Frontal cortex (tissue), 4 donors: Measurements from ENCODE around the gene TEX35. TPM values are rescaled to one million over a fixed set of nuclear protein-coding genes. Genes with fewer than 3 reads are reported as not detected.

ENCODE experiments used
- DNase-seq, 2 donors: peaks; one replicate each; pipeline ENCODE4 v3.0.0; 2012; ENCODE audit warnings: low spot score in 2 of 2
- FAIRE-seq: peaks from 2 replicates; lab custom pipeline; 2012; peaks lifted over from hg19 to GRCh38; lab: Jason Lieb, UNC
- total RNA-seq: library from RNA; depleted of rRNA; stranded (reverse); fragments of >200 nt; gene quantifications from one replicate; pipeline ENCODE4 v1.2.3, GENCODE V29; 2014
- donor health status: control.
- donor health status: control.
- donor health status: control.

TEX35 gene
- total RNA-seq, 1 donor from 2014 or later = not detected

DNA sequence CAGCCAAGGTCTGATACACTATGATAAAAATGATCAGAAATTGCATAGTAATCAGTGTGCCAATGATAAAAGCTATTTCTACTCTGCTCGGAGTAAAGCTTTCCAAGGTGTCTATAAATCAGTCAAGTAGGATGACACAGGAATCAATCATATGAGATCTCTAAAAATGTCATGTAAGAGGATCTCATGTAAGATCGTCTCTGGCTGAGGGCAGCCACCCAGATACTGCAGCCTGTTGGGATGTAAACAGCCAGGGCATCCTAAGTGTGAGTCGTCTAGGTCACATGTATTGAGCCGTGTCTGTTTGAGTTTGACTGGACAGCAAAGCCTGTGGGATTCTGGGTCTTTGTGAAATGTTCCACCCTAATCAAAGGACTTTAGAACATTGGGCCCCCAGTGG is 2.8 kb upstream of the TEX35 start:
- no peak for FAIRE-seq
- DNase-seq = no peak

DNA sequence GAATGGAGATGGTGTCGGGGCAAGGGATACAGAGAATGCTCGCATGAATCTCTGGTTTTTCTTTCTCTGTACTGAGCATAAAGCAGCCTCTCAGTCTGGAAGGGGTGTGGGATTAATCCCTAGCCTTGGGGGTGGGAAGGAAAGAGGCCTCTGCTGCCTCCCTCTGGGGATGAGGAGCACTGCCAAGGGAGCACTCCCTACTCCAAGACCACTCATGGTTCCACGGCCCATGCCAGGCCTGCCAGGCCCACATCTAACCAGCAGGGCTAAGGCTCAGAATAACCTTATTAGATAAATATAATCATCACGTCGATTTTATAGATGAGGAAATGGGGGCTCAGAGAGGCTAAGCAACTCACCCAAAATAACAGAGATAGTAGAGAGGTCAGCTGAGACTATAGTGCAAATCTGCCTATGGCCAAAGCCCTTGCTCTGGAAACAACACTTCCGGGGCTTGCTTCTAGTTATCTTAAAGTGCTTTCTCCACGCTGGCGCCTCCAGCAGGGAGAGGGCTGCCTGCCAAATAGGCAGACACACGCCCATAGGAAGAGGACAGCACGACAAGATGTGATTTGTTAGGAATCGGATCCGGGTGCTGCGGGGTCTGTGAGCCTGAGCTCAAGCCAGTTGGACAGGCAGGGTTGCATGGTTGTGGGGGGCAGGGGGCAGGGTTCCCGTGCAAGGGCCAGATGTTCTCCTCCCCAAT is 522 bp downstream of the TEX35 start:
- DNase-seq (no peak), FAIRE-seq (no peak)

DNA sequence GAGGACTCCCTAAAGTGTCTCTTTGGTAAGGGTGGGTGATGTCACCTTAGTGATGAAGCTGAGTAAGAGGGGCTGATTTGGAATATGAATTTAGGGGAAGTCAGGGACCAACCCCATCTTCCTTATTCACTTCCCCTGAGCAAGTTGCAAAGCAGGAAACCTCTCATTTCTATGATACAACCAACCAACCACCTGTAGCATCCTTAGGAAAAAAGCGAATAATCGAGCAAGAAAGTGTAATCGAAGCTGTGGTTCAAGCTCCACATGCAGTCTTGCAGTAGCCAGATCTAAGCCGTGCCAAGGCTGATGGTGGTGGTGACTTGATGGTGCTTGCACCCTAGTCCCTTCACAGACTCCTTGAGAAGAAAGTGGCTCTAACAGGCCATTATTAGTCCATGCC is 3.2 kb downstream of the TEX35 start:
- FAIRE-seq = no peak
- DNase-seq = no peak

DNA sequence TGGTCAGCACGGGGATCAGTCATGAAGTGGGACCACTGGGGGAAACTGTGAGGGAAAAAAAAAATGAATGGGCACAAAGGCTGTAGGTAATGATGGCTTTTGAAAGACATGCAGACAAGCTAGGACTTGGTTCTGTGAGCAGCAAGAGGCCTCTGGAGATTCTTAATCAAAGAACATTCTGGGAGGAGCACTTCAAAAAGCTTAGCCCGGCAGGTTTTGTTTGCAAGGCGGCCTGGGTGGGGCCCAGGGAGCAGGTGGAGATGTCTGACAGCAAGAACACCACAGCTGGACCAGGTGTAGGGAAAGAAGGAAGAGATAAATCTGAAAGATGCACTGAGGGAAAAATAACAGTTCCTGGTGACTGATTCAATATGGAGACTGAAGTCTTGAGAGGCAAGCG is 6.0 kb downstream of the TEX35 start:
- no peak for FAIRE-seq
- DNase-seq = no peak

GRCh38 chr1:178520803-178521202 is 7.9 kb downstream of the TEX35 start:
- DNase-seq = no peak
- FAIRE-seq = no peak

- no peak for FAIRE-seq
- no peak for DNase-seq
Observed at GRCh38 chr1:178521241-178521640, 8.3 kb downstream of the TEX35 start.

- no peak for DNase-seq
- FAIRE-seq = no peak
Observed at GRCh38 chr1:178527117-178527516, 14.2 kb downstream of the TEX35 start.

- FAIRE-seq (no peak), DNase-seq (no peak)
Observed at GRCh38 chr1:178528228-178528952, 15.5 kb downstream of the TEX35 start.

DNA sequence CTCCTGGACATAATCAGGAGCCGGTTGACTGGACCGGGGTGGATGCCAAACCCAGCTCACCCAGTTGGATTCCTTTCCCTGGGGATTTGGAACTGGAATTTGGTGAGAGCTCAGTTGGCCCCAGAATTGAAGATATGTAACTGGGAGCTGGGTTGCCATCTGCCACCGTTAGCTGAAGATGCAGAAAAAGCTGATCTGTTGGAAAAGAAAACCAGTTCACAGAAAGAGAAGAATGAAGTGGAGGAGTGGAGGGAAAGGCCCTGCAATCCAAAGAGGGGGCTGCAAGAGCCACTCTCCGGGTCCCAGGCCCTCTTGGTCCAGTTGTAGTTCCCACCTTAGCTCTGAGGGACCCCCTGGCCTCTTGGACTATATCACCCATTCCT is 16.0 kb downstream of the TEX35 start:
- DNase-seq (no peak), FAIRE-seq (no peak)

- no peak for DNase-seq
- FAIRE-seq = no peak
Observed at GRCh38 chr1:178529364-178530036, 16.6 kb downstream of the TEX35 start.

DNA sequence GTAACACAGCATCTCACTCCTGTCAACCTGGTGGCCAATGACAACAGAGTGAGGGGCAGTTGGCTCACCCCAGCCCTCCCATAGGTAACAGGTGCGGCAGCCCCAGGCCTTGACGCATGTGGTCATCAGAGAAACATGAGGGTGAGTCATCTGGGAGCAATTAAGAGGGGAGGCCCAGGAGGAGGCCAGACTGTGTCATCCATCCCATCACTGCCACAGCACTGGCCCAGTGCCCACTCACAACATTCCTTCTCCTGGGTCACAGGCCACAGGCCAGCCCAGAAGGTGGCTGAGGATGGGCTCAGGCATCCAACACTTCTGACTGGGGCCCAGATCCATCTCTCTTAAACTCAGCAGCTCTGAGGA is 17.1 kb downstream of the TEX35 start:
- no peak for FAIRE-seq

GRCh38 chr1:178530502-178530901 is 17.6 kb downstream of the TEX35 start:
- no peak for DNase-seq
- no peak for FAIRE-seq

More for the DNA sequence above, 17.1 kb downstream of the TEX35 start:
- no peak for DNase-seq

GRCh38 chr1:178531887-178532286 is 19.0 kb downstream of the TEX35 start:
- no peak for FAIRE-seq
- DNase-seq = no peak

DNA sequence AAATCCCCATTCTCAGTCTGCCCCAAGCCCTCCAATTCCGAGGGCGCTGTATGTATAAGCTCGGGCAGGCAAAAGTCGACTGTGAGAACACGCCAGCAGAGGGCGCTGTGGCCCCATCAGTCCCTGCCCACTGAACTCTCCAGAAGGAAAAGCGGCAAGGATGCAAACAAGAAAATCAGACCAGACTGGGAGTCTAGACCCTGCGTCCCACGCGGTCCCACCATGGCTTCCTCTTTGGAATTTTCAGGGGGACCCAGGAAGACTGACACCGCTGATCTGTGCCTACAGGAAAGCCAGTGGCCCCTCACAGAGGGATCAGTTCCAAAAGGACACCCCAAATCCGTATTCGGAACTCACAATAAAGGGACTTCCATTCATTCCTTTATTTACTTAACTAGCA is 19.5 kb downstream of the TEX35 start:
- FAIRE-seq (no peak), DNase-seq (peak; percentile 56 to 83)

DNA sequence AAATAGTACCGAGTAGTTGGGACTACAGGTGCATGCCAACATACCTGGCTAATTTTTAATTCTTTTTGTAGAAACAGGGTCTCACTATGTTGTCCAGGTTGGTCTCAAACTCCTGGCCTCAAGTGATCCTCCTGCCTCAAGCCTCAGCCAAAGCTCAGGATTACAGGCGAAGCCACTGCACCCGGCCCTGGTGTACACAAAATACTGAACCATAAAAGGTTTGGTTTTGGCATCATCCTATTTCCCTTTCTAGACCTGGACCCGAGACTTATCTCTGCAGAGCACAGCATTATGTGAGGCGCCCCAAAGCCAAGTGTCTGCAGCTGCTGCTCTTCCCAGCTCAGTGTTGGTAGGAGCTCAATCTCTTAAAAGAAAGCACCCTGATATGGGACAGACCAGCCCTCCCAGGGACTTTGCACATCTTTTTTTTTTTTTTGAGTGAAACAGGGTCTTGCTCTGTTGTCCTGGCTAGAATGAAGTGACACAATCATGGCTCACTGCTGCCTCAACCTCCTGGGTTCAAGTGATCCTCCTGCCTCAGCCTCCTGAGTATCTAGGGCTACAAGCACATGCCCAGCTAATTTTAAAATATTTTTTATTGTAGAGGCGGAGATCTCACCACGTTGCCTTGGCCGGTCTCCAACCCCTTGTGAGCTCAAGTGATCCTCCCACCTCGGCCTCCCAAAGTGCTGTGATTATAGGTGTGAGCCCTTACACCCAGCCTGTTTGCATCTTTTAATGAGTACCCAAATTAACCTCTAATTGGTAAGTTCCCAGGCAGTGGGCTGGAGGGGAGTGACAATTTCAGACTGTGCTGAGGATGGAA is 20.4 kb downstream of the TEX35 start:
- DNase-seq (no peak), FAIRE-seq (no peak)

- FAIRE-seq (no peak), DNase-seq (no peak)
Observed at GRCh38 chr1:178534137-178534868, 21.4 kb downstream of the TEX35 start.

GRCh38 chr1:178536329-178536728 is 23.4 kb downstream of the TEX35 start:
- no peak for FAIRE-seq
- DNase-seq = no peak

- DNase-seq (peak in 1 of 2 donors; percentile 43), FAIRE-seq (no peak)
Observed at GRCh38 chr1:178536844-178537371, 24.0 kb downstream of the TEX35 start.

DNA sequence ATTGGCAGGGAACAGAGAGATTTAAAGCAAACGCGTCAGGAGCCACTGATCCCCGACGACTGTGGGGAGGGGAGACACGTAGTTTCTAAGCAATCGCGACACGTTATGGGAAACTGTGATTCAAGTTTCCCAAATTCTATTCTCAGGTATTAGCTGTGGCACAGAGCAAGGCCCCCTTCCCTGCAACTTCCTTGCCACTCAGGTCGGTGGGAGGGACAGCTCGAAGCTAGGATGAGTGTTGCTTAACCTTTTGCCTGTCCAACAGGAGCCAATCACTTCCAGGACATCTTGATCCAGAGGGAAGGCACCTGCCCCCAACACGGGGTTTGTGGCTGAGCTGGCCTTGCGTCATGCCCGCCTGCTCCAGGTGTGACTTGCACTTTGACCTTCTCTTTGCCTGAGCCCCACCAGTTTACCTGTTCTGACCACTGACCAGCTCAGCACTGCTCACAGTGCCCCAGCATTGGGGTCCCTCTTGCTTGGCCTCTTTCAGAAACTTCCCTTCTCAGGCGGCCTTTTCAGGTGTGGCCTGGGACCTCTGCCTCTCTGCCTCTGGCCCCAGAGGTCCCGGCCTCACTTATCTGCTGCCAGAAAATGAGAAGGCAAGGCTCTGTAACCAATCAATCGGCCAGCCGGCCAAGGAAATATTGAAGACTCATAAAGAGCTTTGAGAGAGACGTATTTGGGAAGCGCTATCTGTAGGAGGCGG is 24.6 kb downstream of the TEX35 start:
- DNase-seq (no peak), FAIRE-seq (no peak)
